GM23248 (cell line): Measurements from ENCODE around the gene HOMER2. TPM values are rescaled to one million over a fixed set of nuclear protein-coding genes. Genes with fewer than 3 reads are reported as not detected.

Source experiments
- DNase-seq: peaks from one replicate; pipeline ENCODE4 v3.0.0-alpha.2; 2015
- H2AFZ ChIP-seq: fragments of 200-600 bp; sonication (generic); 2 replicates; pipeline ENCODE4 v1.6.1; 2016; ENCODE audit warnings: antibody characterized with exemption
- H3F3A ChIP-seq: fragments of 200-600 bp; sonication (generic); 2 replicates; pipeline ENCODE4 v1.6.1; 2016; ENCODE audit warnings: mild to moderate bottlenecking, antibody characterized with exemption, mixed run types; ENCODE audit not compliant: insufficient read depth
- H3K27ac ChIP-seq: fragments of 200-600 bp; sonication (generic); 2 replicates; pipeline ENCODE4 v1.5.1; 2016; ENCODE audit warnings: mild to moderate bottlenecking
- H3K27me3 ChIP-seq: fragments of 200-600 bp; sonication (generic); replicated peaks from 2 replicates; pipeline ENCODE4 v1.6.1; 2016; ENCODE audit warnings: mild to moderate bottlenecking; ENCODE audit not compliant: insufficient read depth
- H3K36me3 ChIP-seq: fragments of 200-600 bp; sonication (generic); 2 replicates; pipeline ENCODE4 v1.6.1; 2016; ENCODE audit warnings: low read depth, mild to moderate bottlenecking
- H3K4me1 ChIP-seq: fragments of 200-600 bp; sonication (generic); 2 replicates; pipeline ENCODE4 v1.6.1; 2016; ENCODE audit warnings: mild to moderate bottlenecking; ENCODE audit not compliant: insufficient read depth
- H3K4me2 ChIP-seq: fragments of 200-600 bp; sonication (generic); one replicate; pipeline ENCODE4 v1.6.1; 2016; ENCODE audit warnings: mild to moderate bottlenecking; ENCODE audit not compliant: unreplicated experiment
- H3K4me3 ChIP-seq: fragments of 200-600 bp; sonication (generic); 2 replicates; pipeline ENCODE4 v1.5.1; 2016; ENCODE audit warnings: mild to moderate bottlenecking
- H3K79me2 ChIP-seq: fragments of 200-600 bp; sonication (generic); 2 replicates; pipeline ENCODE4 v1.6.1; 2016; ENCODE audit warnings: mild to moderate bottlenecking; ENCODE audit not compliant: insufficient read depth
- H3K9ac ChIP-seq: fragments of 200-600 bp; sonication (generic); 2 replicates; pipeline ENCODE4 v1.6.1; 2016; ENCODE audit warnings: mild to moderate bottlenecking
- H3K9me2 ChIP-seq: fragments of 200-600 bp; sonication (generic); 2 replicates; pipeline ENCODE4 v1.6.1; 2016; ENCODE audit warnings: mixed run types, mild to moderate bottlenecking, moderate library complexity; ENCODE audit not compliant: insufficient read depth
- H3K9me3 ChIP-seq: fragments of 200-600 bp; sonication (generic); one replicate; pipeline ENCODE4 v1.6.1; 2017; ENCODE audit warnings: low read depth
- H4K20me1 ChIP-seq: fragments of 200-600 bp; sonication (generic); 2 replicates; pipeline ENCODE4 v1.6.0; 2016; ENCODE audit not compliant: insufficient read depth
- EZH2 ChIP-seq: fragments of 200-600 bp; sonication (generic); IDR thresholded peaks from 2 replicates; pipeline ENCODE4 v1.6.1; 2018; ENCODE audit warnings: antibody characterized with exemption, mild to moderate bottlenecking; ENCODE audit not compliant: insufficient read depth, poor library complexity, severe bottlenecking
- EZH2phosphoT487 ChIP-seq: fragments of 200-600 bp; sonication (generic); IDR thresholded peaks from 2 replicates; pipeline ENCODE4 v1.6.1; 2018; ENCODE audit warnings: antibody characterized with exemption, moderate library complexity, mild to moderate bottlenecking, low read depth; ENCODE audit not compliant: insufficient read depth
- WGBS, 2 experiments: methylation state at CpG; one replicate each; pipeline ENCODE4 v1.1.6; 2015 to 2017; ENCODE audit warnings: low lambda C conversion rate in 2 of 2, low coverage in 1 of 2; ENCODE audit errors: missing lambda C conversion rate in 2 of 2; 5-methylcytosine and 5-hydroxymethylcytosine counted together
- in situ Hi-C: fragments of 300-500 bp; cut with MboI; formaldehyde crosslinking; loops from 2 replicates; pipeline ENCODE4 v1.15.0; 2020
- polyA plus RNA-seq: library from polyadenylated mRNA; unstranded; fragments of >200 nt; fragmentation: Nextera tagmentation; extraction: Ambion mirVana; gene quantifications from 2 replicates; pipeline ENCODE4 v1.2.1, GENCODE V29; 2016
- total RNA-seq: library from RNA; depleted of rRNA; stranded (reverse); fragments of >200 nt; shearing (Covaris generic); gene quantifications from 2 replicates; pipeline ENCODE4 v1.2.3, GENCODE V29; 2014

The HOMER2 gene
- total and polyA plus RNA-seq, 2 experiments from 2014 or later: 9.0 to 17.0 TPM

DNA sequence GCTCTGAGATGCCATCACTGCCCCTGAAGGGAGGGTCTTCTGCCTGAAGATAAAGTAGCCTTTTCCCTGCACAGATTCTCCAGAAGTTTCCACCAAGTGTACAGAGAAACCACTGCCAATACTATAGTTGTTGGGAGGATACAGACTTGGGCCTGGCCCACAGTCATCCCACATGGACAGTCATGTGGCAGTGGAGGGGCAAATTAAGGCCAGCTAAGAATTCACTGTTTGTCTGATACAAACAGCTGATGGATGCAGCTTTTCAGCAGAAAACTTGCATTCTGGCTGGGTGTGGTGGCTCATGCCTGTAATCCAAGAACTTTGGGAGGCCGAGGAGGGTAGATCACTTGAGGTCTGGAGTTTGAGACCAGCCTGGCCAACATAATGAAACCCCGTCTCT, 22.1 kb downstream of the HOMER2 start:
- H3K4me3 ChIP-seq: no peak overlapping the region
- in situ Hi-C loops: no loop called here
- no peaks in the 10 kb centered on the region for H3K36me3 ChIP-seq
- 18 to 48% methylated on average over 2 of the region's 2 CpGs for WGBS, 2 experiments
- H3K4me2 ChIP-seq: no peak overlapping the region
- no peaks in the 10 kb centered on the region for H4K20me1 ChIP-seq
- no peak for DNase-seq
- H3K4me1 ChIP-seq: peaks cover 6% of the 10 kb centered on the region; the same call in 1 of the 2 replicates
- H3K9me2 ChIP-seq: no peaks in the 10 kb centered on the region
- no peaks in the 10 kb centered on the region for H3K79me2 ChIP-seq
- no peak overlapping the region for H3K27ac ChIP-seq
- no peaks in the 10 kb centered on the region for H3K9me3 ChIP-seq
- no peak overlapping the region for H2AFZ ChIP-seq
- H3F3A ChIP-seq: no peaks in the 10 kb centered on the region
- H3K27me3 ChIP-seq: no peaks in the 10 kb centered on the region
- H3K9ac ChIP-seq: no peak overlapping the region
- TF ChIP-seq EZH2phosphoT487: no peak
- no peak for TF ChIP-seq EZH2

GRCh38 chr15:82928711-82929110, 23.8 kb downstream of the HOMER2 start:
- no peaks in the 10 kb centered on the region for H3K27me3 ChIP-seq
- H3K36me3 ChIP-seq: no peaks in the 10 kb centered on the region
- H3K4me2 ChIP-seq: no peak overlapping the region
- TF ChIP-seq EZH2: no peak
- TF ChIP-seq EZH2phosphoT487: no peak
- H3K9ac ChIP-seq: no peak overlapping the region
- no peaks in the 10 kb centered on the region for H3F3A ChIP-seq
- no peak overlapping the region for H3K4me3 ChIP-seq
- H4K20me1 ChIP-seq: no peaks in the 10 kb centered on the region
- no peaks in the 10 kb centered on the region for H3K9me2 ChIP-seq
- H3K9me3 ChIP-seq: no peaks in the 10 kb centered on the region
- H2AFZ ChIP-seq: no peak overlapping the region
- peak; percentile 28 for DNase-seq
- 19 to 30% methylated on average over 2 of the region's 2 CpGs for WGBS, 2 experiments
- H3K79me2 ChIP-seq: no peaks in the 10 kb centered on the region
- no peak overlapping the region for H3K27ac ChIP-seq
- peaks cover 6% of the 10 kb centered on the region; the same call in 1 of the 2 replicates for H3K4me1 ChIP-seq
- in situ Hi-C loops: no loop called here

GRCh38 chr15:82923744-82924143, 28.8 kb downstream of the HOMER2 start:
- no peak overlapping the region for H3K27ac ChIP-seq
- H3F3A ChIP-seq: no peaks in the 10 kb centered on the region
- H3K9me2 ChIP-seq: no peaks in the 10 kb centered on the region
- no peak overlapping the region for H2AFZ ChIP-seq
- no peaks in the 10 kb centered on the region for H3K9me3 ChIP-seq
- H3K27me3 ChIP-seq: no peaks in the 10 kb centered on the region
- no peaks in the 10 kb centered on the region for H3K36me3 ChIP-seq
- H3K4me1 ChIP-seq: peaks cover 5% of the 10 kb centered on the region; the same call in 1 of the 2 replicates
- H3K9ac ChIP-seq: no peak overlapping the region
- H4K20me1 ChIP-seq: no peaks in the 10 kb centered on the region
- in situ Hi-C loops: no loop called here
- H3K4me2 ChIP-seq: no peak overlapping the region
- TF ChIP-seq EZH2: no peak
- no peak for TF ChIP-seq EZH2phosphoT487
- H3K4me3 ChIP-seq: no peak overlapping the region
- H3K79me2 ChIP-seq: no peaks in the 10 kb centered on the region
- 88 to 98% methylated on average over 7 of the region's 7 CpGs for WGBS, 2 experiments
- DNase-seq: no peak

DNA sequence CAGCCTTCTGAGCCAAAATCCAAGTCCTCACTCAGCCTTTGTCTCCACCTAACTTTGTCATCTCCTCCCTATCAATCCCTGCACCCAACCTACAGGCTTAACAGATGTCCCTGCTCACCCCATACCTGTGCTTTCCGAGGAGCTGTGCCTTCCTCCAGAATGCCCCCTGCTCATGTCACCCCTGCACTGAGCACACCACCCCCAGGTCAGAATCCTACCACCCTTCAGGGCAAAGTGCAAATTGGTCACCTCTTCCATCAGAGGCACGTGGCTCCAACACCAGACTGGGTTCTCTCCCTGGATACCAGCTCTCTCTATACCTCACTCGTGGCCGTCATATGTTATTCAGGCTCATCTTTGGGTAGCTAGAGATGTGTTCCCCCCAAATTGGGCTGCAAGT, 29.8 kb downstream of the HOMER2 start:
- Histone ChIP-seq H4K20me1 (no peaks in the 10 kb centered on the region), H2AFZ (no peak overlapping the region), H3K79me2 (no peaks in the 10 kb centered on the region), H3K27me3 (no peaks in the 10 kb centered on the region), H3K4me2 (no peak overlapping the region), H3K27ac (no peak overlapping the region), H3K9me2 (no peaks in the 10 kb centered on the region), H3K9ac (no peak overlapping the region), H3K9me3 (no peaks in the 10 kb centered on the region), H3K4me3 (no peak overlapping the region), H3K36me3 (no peaks in the 10 kb centered on the region), H3K4me1 (no peaks in the 10 kb centered on the region), H3F3A (no peaks in the 10 kb centered on the region)
- TF ChIP-seq EZH2 (no peak), EZH2phosphoT487 (no peak)
- DNase-seq: no peak
- in situ Hi-C loops: no loop called here
- WGBS, 2 experiments: 79 to 87% methylated on average over 4 of the region's 4 CpGs

DNA sequence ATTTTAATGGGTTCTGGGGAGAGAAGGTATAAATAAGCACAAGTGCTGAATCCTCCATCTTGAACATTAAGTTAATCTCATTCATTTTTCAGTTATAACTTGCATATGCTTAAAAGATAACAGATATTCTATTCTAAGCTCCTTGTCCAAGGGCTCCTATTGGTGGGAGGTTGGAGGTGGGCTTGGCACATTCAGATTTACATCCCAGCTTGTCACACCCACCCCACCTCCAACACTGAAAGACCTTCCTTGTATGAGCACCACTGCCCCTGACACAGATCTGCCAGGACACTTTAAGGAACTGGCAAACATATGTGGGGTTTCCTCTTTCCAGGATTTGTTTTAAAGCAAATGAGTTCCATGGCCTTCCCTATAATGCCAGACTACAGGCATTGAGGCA, 30.6 kb downstream of the HOMER2 start:
- in situ Hi-C loops: no loop called here
- Histone ChIP-seq H3K79me2 (no peaks in the 10 kb centered on the region), H3K9me3 (no peaks in the 10 kb centered on the region)

More for the DNA sequence above, 30.6 kb downstream of the HOMER2 start:
- Histone ChIP-seq H4K20me1 (no peaks in the 10 kb centered on the region), H3F3A (no peaks in the 10 kb centered on the region), H3K4me3 (no peak overlapping the region), H3K4me2 (no peak overlapping the region), H3K27ac (no peak overlapping the region), H3K4me1 (no peaks in the 10 kb centered on the region), H3K36me3 (no peaks in the 10 kb centered on the region), H3K9ac (no peak overlapping the region), H3K9me2 (no peaks in the 10 kb centered on the region), H2AFZ (no peak overlapping the region), H3K27me3 (no peaks in the 10 kb centered on the region)
- TF ChIP-seq EZH2 (no peak), EZH2phosphoT487 (no peak)
- no peak for DNase-seq
